HepG2 (cell line): Measurements from ENCODE around the gene CNTFR. TPM values are rescaled to one million over a fixed set of nuclear protein-coding genes. Genes with fewer than 3 reads are reported as not detected.

ENCODE experiments used
- CBFB ChIP-seq: sonication (generic); formaldehyde crosslinking; IDR thresholded peaks from 2 replicates; pipeline ENCODE4 v1.4.0; 2020; ENCODE audit warnings: missing genetic modification reagents
- HMGA1 ChIP-seq: sonication (generic); formaldehyde crosslinking; conservative IDR thresholded peaks from 2 replicates; pipeline ENCODE4 v1.4.0; 2020; ENCODE audit warnings: missing genetic modification reagents
- NR2C2 ChIP-seq: sonication (generic); formaldehyde crosslinking; IDR thresholded peaks from 2 replicates; pipeline ENCODE4 v1.4.0; 2020; ENCODE audit warnings: missing genetic modification reagents, mild to moderate bottlenecking, moderate library complexity, borderline replicate concordance
- PRDM15 ChIP-seq: sonication (generic); formaldehyde crosslinking; IDR thresholded peaks from 2 replicates; pipeline ENCODE4 v1.4.0; 2020; ENCODE audit warnings: missing genetic modification reagents
- REST ChIP-seq, 2 experiments: IDR thresholded peaks; 2 replicates each; pipeline ENCODE4 v1.6.1; 2011 to 2012; ENCODE audit warnings: low read length in 2 of 2, borderline replicate concordance in 1 of 2, low read depth in 1 of 2, mild to moderate bottlenecking in 1 of 2, moderate library complexity in 1 of 2
- THAP8 ChIP-seq: sonication (generic); formaldehyde crosslinking; IDR thresholded peaks from 2 replicates; pipeline ENCODE4 v1.5.1; 2020; ENCODE audit warnings: missing genetic modification reagents, mild to moderate bottlenecking, borderline replicate concordance
- YY1 ChIP-seq: IDR thresholded peaks from 2 replicates; pipeline ENCODE4 v1.6.1; 2011; ENCODE audit warnings: low read length, low read depth, moderate library complexity, mild to moderate bottlenecking; ENCODE audit not compliant: insufficient read depth, insufficient replicate concordance
- ZBTB10 ChIP-seq: sonication (generic); formaldehyde crosslinking; IDR thresholded peaks from 2 replicates; pipeline ENCODE4 v1.4.0; 2020; ENCODE audit warnings: missing genetic modification reagents, borderline replicate concordance
- ZBTB7B ChIP-seq: sonication (generic); formaldehyde crosslinking; IDR thresholded peaks from 2 replicates; pipeline ENCODE4 v1.4.0; 2020; ENCODE audit warnings: missing genetic modification reagents
- ZNF232 ChIP-seq: sonication (generic); formaldehyde crosslinking; IDR thresholded peaks from 2 replicates; pipeline ENCODE4 v1.4.0; 2020; ENCODE audit warnings: missing genetic modification reagents, borderline replicate concordance
- ZNF567 ChIP-seq: sonication (generic); formaldehyde crosslinking; IDR thresholded peaks from 2 replicates; pipeline ENCODE4 v1.8.1; 2023; ENCODE audit warnings: mild to moderate bottlenecking, missing genetic modification reagents, borderline replicate concordance
- ZNF780A ChIP-seq: sonication (generic); formaldehyde crosslinking; IDR thresholded peaks from 2 replicates; pipeline ENCODE4 v1.8.0; 2022; ENCODE audit warnings: mild to moderate bottlenecking, missing genetic modification reagents, moderate library complexity
- polyA plus RNA-seq, 8 experiments: library from polyadenylated mRNA; depleted of rRNA in 3 of 8; stranded (reverse) in 7 of 8; unstranded in 1 of 8; fragments of >200 nt; fragmentation: Illumina TruSeq in 4 of 8; extraction: Trizol in 4 of 8; gene quantifications; 2 replicates each; pipeline versions ENCODE4 v1.2.1 to v1.2.3, GENCODE V29; 2011 to 2016; ENCODE audit warnings: low read depth in 4 of 8, missing spikeins in 1 of 8, mixed read lengths in 1 of 8; ENCODE audit not compliant: insufficient read depth in 1 of 8
- total RNA-seq, 5 experiments: library from RNA; depleted of rRNA; stranded (reverse); fragments of >200 nt; fragmentation: Illumina TruSeq; extraction: Trizol; gene quantifications; 2 replicates each; pipeline ENCODE4 v1.2.3, GENCODE V29; 2016; ENCODE audit warnings: low read depth in 1 of 5

The CNTFR gene
- total and polyA plus RNA-seq, 2 of the 13 experiments (the other 11 are each of a cell fraction or from before 2014, with no cell fraction given): not detected

- no peak for TF ChIP-seq REST (IDR thresholded peaks at IDR 0.05; ENCODE audit: borderline replicate concordance in 1 of 2, low read depth in 1 of 2, low read length in 2 of 2)
- no peak for TF ChIP-seq HMGA1 (CRISPR knock-in tag)
- no peak for TF ChIP-seq ZNF780A (CRISPR knock-in tag)
- 0 out of 2 replicates have a peak, but pooled peaks have one; percentile 3 for TF ChIP-seq ZBTB7B (CRISPR knock-in tag)
- 0 out of 2 replicates have a peak, but pooled peaks have one; percentile 3 for TF ChIP-seq ZNF567
- TF ChIP-seq ZBTB10: peak; percentile 19; the same call in 1 of the 2 replicates
- TF ChIP-seq CBFB (CRISPR knock-in tag): no peak
- 0 out of 2 replicates have a peak, but pooled peaks have one; percentile 13 for TF ChIP-seq NR2C2 (CRISPR knock-in tag)
- TF ChIP-seq YY1: peak; percentile 2
- TF ChIP-seq PRDM15 (CRISPR knock-in tag): 0 out of 2 replicates have a peak, but pooled peaks have one; percentile 14
- peak; percentile 85; the same call in 1 of the 2 replicates for TF ChIP-seq ZNF232
- TF ChIP-seq THAP8 (CRISPR knock-in tag): 0 out of 2 replicates have a peak, but pooled peaks have one; percentile 8
These were observed 47.3 kb upstream of the CNTFR start (continued) for GRCh38 chr9:34636791-34637355.
